Inflammatory macrophage (primary cell): ENCODE measurements around the gene NCF4.

Experiments
- DNase-seq, 2 donors: peaks; one replicate each; pipeline ENCODE4 v3.0.0-alpha.2; 2020 to 2022

NCF4 gene

DNA sequence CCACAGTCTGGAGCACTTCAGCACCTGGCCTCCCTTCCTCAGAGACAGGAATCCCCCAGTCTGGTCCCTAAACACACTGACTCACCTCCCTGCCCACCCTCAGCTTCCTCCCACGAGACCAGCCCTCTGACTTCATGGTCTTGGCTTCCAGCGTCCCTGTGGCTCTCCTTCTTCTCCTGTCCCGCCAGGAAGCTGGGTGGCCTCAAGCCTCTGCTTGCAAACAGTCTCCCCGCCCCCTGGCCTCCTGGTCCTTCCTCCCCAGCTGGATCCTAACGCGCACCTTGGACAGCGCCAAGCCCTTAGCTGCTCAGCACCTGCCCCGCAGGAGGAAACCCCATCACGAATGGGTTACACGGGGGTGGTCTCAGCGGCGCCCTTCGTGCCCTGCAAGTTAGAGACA is 4.5 kb downstream of the NCF4 start:
- peak in 1 of 2 donors; percentile 17 for DNase-seq

DNA sequence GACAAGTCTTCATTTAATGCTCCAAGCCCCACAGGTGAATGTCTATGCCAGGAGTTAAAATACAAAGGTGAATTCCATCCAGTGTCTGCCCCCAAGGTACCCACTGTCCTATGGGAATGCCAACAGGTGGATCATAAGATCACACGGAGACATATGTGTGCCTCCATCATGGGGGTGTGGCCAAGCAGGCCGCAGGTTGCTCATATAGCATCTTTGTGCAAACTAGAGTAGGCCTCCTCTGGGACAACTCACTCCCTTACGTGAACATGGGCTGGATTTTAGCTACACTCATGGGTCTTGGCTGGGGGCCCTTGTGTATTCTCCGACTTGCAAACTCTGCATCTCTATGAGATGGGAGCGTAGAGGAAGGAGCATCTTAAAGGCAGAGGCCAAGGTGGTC is 6.9 kb downstream of the NCF4 start:
- DNase-seq: no peak

- DNase-seq: peak in 1 of 2 donors; percentile 13
These were observed 7.9 kb downstream of the NCF4 start for GRCh38 chr22:36868546-36869181.

DNA sequence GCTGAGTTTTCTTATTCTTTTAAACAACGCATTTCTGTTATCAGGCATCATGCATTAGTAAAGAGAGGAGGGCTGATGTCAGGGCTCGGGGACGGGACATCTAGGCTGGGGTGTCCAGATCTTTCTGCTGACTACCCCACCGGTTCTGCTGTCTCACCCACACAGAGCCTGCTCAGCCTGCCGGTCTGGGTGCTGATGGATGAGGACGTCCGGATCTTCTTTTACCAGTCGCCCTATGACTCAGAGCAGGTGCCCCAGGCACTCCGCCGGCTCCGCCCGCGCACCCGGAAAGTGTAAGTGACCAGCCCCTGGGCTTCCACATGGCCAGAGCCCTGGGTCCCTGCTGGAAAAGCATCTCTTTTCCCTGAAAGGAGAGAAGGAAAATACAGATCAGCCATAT is 9.4 kb downstream of the NCF4 start:
- no peak for DNase-seq

GRCh38 chr22:36871669-36872081 is 10.9 kb downstream of the NCF4 start:
- no peak for DNase-seq

- no peak for DNase-seq
These were observed 11.3 kb downstream of the NCF4 start for GRCh38 chr22:36872084-36872483.

DNA sequence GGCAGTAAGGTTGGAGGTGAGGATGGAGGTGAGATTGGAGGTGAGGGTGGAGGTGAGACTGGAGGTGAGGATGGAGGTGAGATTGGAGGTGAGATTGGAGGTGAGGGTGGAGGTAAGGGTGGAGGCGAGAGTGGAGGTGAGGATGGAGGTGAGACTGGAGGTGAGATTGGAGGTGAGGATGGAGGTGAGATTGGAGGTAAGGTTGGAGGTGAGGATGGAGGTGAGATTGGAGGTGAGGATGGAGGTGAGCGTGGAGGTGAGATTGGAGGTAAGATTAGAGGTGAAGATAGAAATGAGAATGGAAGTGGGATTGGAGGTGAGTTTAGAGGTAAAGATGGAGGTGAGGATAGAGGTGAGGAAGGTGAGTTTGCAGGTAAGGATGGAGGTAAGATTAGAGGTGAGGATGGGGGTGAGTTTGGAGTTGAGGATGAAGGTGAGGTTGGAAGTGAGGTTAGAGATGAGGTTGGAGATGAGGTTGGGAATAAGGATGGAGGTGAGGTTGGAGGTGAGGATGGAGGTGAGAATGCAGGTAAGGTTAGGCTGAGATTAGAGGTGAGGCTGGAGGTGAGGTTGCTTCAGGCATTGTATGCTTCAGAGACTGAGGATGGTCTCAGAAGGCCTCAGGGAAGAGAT is 12.2 kb downstream of the NCF4 start:
- no peak for DNase-seq

DNA sequence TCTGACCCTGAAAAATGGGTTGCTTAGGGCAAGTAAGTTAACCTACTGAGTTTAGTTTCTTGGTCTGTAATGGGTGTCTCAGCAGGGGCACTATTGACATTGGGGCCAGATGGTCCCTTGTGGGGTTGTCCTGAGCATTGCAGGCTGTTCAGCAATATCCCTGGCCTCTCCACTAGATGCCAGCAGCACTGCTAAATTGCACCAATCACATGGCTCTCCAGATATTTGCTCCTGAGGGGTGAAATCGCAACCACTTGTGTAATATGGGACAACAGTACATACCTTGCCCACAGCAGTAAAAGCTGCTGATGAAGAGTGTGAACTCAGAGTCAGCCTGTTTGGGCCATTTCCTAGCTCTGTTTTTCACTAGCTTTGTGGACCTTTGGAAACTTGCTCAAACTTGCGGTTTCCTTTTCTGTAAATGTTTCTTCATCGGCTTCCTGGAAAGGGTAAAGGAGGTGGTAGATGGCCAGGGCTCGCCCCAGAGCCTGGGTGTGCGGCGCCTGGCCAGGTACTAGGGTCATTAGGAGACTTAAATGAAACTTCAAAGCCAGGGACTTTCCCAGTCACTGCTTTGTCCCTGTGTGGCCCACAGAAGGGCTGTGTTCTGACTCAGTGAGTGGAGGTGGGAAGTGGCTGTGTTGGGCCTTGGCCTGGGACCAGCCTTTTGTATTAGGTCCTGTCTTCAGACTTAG is 13.0 kb downstream of the NCF4 start:
- peak; percentile 76 to 87 for DNase-seq

DNA sequence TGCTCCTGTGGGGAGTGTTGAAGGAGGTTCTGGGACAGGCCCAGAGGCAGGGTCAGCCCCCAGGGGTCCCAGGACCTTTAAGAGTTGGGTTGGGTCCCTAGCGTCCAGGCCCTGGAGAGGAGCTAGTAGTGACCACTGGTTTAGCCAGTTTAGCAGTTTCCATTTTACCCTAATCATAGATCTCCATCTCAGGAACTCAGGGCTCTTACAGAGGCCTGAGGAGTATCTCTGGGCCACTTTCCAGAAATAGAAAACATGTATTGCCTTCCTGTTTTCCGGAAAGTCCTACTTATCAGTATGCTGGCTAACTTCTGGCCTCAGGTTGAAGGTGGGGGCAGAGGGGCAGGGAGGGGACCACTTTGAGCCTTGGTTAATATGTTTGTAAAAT is 13.5 kb downstream of the NCF4 start:
- DNase-seq: no peak

DNA sequence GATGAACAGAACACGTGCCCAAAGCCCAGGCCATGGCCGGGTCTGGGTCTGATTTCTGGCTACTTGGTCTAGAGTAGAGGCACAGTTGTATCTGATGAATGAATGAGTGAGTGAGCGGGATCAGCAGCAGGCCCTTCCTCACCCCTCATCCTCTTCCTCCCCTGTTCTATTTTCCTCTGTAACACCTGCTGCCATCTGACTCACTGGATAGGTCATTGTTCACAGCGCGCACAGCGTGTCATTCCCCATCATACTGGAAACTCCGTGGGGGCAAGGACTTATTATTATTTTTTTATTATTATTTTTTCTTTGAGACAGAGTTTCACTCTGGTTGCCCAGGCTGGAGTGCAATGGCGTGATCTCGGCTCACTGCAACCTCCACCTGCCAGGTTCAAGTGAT is 13.9 kb downstream of the NCF4 start:
- DNase-seq: no peak

GRCh38 chr22:36875741-36876140 is 14.9 kb downstream of the NCF4 start:
- DNase-seq: no peak

DNA sequence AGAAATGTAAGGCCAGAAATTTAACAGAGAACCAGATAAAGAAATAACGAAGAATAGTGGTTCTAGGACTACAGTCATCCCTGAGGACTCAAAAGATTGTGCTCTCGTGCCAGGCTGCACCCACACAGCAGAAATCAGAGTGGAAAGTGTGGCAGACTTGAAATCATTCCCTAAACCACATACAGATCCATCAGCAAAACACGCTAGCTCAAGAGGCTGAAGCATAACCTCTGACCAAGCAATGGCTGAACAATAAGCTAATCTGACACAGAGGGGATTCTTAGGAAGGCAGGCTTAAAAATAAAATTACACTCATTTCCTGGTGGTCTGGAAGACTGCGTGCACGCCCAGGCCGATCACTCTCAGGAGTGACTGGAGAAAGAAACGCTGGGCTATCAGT is 19.0 kb downstream of the NCF4 start:
- DNase-seq: no peak

DNA sequence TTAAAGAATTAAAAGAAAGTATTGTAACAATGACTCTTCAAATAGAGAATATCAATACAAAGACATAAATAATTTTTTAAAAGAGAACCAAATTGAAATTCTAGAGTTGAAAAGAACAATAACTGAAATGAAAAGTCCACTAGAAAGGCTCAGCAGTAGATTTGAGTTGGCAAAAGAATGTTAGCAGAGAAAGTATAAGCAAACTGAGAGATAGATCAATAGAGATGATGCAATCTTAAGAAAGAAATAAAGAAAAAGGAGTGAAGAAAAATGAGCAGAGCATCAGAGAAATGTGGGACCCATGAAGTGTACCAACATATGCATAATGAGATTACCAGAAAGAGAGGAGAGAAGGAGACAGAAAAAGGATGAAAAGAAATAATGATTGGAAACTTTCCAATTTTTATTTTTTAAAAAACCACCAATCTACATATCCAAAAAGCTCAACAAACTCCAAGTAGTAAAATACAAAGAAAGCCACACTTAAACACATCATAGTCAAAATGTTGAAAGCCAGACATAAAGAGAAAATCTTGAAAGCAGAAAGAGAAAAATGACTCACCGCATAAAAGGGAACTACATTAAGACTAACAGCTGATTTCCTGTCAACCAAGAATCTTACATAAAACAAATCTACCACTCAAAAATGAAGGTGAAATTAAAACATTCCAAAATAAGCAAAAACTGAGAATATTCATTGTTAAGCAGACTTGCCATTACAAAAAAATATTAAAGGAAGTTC is 20.9 kb downstream of the NCF4 start:
- peak; percentile 36 to 82 for DNase-seq

GRCh38 chr22:36884349-36885158 is 23.7 kb downstream of the NCF4 start:
- DNase-seq: peak in 1 of 2 donors; percentile 55

DNA sequence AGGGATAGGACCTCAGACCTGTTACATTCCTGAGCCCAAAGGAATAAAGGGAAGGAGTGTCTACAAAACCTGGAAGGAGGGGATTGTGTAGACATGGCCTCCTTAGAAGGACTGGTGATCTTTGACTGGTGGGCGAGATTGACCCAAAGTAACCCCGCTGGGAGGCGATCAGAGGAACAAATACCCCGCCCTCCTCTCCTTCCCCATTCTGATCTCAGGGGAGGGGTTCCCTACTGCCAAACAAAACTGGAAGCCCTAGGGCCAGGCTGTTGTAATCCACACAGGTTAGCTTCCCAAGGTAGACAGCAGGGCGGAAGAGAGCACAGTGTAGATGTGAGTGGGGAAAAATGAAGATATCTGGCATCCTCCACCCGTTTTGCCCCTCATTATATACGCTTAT is 24.7 kb downstream of the NCF4 start:
- peak; percentile 74 to 78 for DNase-seq

GRCh38 chr22:36886016-36886415 is 25.2 kb downstream of the NCF4 start:
- no peak for DNase-seq

DNA sequence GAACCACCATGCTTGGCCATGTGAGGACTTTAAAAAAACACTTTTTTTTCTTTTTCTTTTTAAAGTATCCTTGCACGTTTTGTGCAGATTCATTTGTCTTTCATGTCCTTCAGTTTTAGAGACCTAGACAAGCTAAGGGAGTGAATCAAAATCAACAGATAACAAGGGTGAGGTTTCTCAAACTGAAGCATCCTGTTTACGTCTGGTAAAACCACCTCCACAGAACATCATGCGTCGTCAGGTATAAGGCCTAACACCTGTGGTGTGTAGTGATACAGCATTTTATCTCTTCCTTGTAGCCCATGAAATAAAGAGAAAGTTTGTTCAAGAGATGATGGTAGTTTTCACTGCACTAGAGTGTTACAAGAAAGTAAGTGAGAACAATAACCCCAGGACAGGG is 26.4 kb downstream of the NCF4 start:
- no peak for DNase-seq

- DNase-seq: no peak
These were observed 30.8 kb downstream of the NCF4 start for GRCh38 chr22:36891646-36892045.

DNA sequence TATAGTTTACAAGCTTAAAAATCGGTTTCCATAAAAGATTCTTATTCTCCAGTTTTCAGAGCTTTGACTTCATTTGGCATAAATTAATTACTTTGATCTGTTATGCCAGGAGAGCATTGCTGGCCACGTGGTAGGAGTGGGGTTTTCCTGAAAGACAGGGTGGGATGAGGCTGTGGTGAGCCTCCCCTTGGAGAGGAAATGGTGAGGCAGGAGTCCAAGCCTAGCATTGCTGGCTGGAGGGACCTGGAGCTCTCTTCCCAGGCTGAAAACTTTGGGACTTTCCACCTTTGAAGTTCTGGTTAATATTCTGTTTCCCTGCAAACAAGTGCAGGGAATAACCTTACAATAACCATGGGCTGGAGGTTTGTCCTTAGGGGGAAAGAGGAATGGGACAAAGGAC is 31.5 kb downstream of the NCF4 start:
- DNase-seq: no peak

DNA sequence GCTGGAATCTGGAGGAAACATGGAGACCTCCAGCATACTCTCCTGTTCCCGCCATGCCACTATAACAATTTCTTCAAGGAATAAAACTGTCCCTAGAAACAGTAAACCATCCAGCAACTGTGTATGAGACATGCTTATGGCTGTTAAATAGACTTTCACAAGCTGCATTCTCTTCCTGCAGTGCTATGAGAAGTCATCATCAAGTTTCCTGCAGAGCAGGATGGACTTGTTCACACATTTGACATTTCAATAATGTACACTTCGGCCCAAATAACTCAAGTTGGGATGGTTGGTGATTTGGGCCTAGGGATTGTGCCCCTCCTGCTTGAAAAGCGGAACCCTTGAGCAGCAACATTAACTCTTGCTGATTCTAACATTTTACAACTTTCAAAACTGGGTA is 32.5 kb downstream of the NCF4 start:
- no peak for DNase-seq

DNA sequence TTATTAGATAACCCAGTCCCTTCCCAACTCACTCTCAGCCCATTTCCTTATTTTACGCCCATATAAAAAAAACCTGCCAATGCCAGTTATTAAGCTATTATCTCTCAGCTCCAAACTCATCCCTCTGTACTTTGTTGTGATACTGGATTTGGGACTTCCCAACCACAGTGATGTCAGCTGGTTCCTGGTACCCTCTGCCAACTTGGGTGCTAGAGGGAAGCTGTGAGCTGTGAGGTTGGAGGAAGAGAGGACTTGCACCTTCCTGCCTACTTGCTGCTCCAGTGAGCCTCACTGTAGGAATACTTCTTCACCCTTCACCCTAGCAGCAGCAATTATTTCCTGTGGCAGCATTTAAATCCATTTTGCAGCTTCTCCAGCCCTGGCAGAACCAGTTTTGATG is 33.5 kb downstream of the NCF4 start:
- DNase-seq: no peak

- DNase-seq: no peak
These were observed 36.8 kb downstream of the NCF4 start for GRCh38 chr22:36897611-36898010.

DNA sequence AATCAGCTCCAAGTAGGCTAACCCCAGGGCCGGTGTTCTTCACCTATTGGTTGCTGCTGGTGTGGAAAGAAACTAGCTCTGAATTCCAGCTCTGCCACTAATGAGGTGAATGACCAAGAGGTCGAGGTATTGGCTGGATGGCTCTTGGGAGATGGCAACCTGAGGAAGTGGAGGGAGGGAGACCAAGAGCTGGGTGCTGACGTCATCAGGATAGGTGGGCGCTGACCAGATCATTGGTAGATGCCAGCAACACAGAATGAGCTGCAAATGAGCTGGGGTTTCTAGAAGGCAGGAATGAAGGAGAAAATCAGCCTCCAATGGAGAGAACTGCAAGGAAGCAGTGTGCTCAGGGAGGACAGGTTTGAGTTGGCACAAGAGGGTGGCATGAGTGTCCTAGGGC is 37.9 kb downstream of the NCF4 start:
- no peak for DNase-seq
